Coronary artery (tissue), 2 donors: Measurements from ENCODE around the gene C1QL1.

Experiments used
- DNase-seq: peaks from one replicate; pipeline ENCODE4 v3.0.0-alpha.2; 2017; ENCODE audit warnings: low spot score
- H3K27ac ChIP-seq, 2 donors: fragments of 200-600 bp; sonication (generic); one replicate each; pipeline ENCODE4 v1.5.1; 2016 to 2019
- H3K4me3 ChIP-seq: fragments of 200-600 bp; sonication (generic); 2 replicates; pipeline ENCODE4 v1.5.1; 2016; ENCODE audit warnings: mild to moderate bottlenecking, moderate library complexity
- TF ChIP-seq, protein P1 (sequence below): fragments of 200-600 bp; sonication (generic); IDR thresholded peaks from one replicate; pipeline ENCODE4 v1.5.1; 2019; ENCODE audit warnings: antibody characterized with exemption

Gene C1QL1

DNA sequence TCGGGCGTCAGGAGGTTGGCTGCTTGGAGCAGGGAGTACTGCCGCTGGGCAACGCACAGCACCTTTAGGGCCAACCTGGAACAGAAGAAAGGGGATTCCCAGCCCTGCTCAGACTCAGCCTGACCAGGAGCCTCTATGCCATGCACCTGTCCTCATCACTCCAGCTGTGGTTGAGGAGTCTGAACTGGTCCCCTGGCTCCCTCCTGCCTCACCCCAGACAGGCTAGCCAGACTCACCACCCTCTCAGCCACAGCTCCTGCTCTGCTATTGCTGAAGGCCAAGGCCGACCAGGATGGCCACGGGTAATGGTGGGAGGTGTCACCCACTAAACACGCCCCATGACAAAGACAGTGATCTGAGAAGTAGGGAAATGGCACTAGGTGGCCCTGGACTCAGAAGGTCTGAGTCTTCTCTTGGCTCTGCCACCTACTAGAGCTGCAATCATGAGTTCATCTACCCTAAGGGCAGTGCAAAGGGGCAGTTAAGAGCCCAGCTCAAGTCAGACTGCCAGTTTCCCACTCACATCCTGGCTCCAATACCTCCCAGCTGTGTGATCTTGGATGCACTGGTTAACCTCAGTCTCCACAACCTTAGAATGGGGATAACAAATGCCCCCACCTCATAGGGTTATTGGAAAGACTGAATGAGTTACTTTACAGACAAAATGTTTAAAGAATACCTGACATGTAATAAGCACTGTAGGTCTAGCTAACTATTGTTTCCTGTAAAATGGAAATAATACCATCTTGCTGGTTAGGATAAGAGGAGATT is 39.0 kb downstream of the C1QL1 start:
- Histone ChIP-seq H3K27ac (no peak overlapping the region), H3K4me3 (no peak overlapping the region)
- DNase-seq: no peak
- TF ChIP-seq, protein P1, sequence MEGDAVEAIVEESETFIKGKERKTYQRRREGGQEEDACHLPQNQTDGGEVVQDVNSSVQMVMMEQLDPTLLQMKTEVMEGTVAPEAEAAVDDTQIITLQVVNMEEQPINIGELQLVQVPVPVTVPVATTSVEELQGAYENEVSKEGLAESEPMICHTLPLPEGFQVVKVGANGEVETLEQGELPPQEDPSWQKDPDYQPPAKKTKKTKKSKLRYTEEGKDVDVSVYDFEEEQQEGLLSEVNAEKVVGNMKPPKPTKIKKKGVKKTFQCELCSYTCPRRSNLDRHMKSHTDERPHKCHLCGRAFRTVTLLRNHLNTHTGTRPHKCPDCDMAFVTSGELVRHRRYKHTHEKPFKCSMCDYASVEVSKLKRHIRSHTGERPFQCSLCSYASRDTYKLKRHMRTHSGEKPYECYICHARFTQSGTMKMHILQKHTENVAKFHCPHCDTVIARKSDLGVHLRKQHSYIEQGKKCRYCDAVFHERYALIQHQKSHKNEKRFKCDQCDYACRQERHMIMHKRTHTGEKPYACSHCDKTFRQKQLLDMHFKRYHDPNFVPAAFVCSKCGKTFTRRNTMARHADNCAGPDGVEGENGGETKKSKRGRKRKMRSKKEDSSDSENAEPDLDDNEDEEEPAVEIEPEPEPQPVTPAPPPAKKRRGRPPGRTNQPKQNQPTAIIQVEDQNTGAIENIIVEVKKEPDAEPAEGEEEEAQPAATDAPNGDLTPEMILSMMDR: no peak

DNA sequence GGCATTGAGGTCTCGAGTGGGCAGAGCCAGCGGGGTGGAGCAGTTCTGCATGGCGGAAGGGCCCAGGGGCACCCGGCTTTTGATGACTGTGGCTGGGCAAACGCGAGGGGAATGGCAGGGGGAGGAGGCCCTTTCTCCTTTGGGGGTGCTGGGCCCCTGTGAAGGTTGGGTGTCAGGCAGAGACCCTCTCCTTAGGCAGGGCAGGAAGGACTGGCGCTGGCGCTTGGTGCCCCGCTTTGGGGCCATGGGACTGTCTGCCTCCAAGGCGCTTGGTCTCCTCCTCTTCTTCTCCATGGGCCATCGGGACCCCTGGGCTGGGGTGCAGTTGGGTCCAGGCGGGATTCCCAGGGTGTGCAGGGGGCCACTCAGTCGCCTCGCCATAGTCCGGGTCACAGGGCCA is 40.0 kb downstream of the C1QL1 start:
- DNase-seq: no peak
- no peak overlapping the region for H3K4me3 ChIP-seq
- H3K27ac ChIP-seq: no peak overlapping the region
- TF ChIP-seq, protein P1: no peak

- DNase-seq: no peak
- Histone ChIP-seq H3K27ac (no peak overlapping the region), H3K4me3 (no peak overlapping the region)
- TF ChIP-seq, protein P1: no peak
Observed at GRCh38 chr17:44927696-44928095, 40.4 kb downstream of the C1QL1 start.

- Histone ChIP-seq H3K27ac (no peak overlapping the region), H3K4me3 (no peak overlapping the region)
- no peak for DNase-seq
- TF ChIP-seq, protein P1: no peak
Observed at GRCh38 chr17:44926821-44927525, 41.1 kb downstream of the C1QL1 start.

DNA sequence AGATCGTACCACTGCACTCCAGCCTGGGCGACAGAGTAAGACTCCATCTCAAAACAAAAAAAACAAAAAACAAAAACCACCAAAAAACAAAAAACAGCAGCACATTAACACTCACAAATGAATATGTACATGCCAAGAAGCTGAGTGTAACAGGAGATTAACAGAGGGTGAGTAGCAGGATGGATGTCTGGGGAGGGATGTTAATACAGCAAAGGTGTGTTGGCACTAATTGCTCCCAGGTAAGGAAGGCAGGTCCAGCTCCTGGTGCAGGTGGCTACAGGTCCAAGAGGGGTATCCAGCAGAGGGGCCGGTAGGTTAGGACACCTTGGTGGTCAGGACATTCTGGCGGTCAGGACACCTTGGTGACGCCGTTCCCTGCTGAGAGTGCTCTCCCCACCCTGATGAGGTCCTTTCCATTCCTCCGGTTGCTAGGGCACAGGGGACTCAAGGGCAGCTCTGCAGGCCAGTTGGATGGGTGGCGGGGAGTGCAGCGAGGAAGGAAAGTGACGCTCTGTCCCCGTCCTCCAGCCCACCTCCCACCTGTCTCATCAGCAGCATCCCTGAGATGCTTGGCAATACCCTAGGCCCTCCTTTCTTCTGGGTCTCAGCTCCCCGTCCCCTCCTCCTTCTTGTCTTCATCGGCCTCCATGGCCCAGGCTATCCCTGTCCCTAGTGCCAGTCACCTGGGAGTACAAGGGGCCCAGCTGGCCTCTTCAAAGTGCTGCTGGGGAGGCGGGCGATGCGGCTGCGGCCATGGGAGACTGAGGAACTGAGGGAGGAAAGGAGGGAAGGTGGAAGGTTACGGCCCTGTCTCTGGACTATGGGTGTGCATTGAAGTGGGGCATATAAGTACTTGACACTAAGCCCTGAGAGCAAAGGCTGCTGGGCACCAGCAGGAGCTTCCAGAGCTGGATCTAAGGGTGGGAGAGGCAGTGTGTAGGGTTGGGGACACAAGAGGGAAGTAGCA is 42.1 kb downstream of the C1QL1 start:
- no peak overlapping the region for H3K27ac ChIP-seq

DNA sequence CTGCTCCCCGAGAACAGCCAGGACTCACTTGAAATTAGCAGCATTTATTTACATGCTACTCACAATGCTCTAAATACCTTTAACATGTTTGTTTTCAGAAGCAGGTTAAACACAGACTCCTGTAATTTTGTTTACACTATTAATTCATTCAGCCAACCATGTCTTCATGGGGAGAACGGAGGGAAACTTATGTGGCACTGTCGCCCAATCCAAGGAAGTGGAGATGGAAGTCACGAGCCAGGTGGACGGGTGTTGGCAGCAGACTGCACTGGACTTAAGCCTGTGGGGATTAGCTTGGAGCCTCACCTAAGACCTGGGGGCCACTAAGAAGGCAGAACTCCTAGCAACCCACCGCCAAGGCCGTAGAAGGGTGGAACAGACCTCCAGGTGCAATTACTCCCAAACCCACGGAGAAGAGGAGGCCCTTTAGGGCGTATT is 44.0 kb downstream of the C1QL1 start:
- Histone ChIP-seq H3K4me3 (no peak overlapping the region), H3K27ac (no peak overlapping the region)
- DNase-seq: no peak
- TF ChIP-seq, protein P1: no peak

More for the DNA sequence above, 42.1 kb downstream of the C1QL1 start:
- DNase-seq: no peak
- TF ChIP-seq, protein P1: no peak
- H3K4me3 ChIP-seq: no peak overlapping the region
